Measurements from ENCODE around the gene RNPS1. TPM values are rescaled to one million over a fixed set of nuclear protein-coding genes. Genes with fewer than 3 reads are reported as not detected.

RNPS1 gene
- total and polyA plus RNA-seq, 9 of the 15 experiments (the other 6 are each of a cell fraction or from before 2014, with no cell fraction given): 44.9 to 338 (median 202) TPM

DNA sequence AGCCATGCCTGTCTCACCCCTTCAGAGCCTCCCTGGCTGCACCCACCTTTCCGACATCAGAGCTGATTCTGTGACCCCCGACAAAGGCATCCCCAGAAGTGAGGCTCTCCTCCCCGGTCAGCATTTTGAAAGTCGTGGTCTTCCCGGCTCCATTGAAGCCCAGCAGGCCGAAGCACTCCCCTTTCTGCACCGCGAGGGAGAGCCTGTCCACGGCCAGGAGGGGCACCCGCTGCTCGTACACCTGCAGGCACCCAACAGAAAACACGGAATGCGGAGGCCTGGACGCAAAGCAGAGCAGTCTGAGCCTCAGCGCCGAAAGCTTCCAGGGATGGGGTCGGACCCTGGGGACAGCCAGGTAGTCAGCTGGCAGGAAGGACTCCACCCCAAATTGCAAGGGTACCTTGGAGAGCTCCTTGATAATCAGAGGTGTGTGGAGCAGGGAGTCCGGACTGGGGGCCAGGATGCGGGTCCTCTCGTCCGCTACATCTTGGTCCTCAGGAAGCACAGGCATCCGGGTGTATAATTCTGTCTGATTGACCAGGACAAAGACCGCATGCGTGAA is 13.1 kb upstream of the RNPS1 start (continued):
- TF ChIP-seq RERE (CRISPR knock-in tag; IDR thresholded peaks at IDR 0.05; ENCODE audit: borderline replicate concordance): no peak
- TF ChIP-seq STAT5B (CRISPR knock-in tag; IDR thresholded peaks at IDR 0.05): no peak
- peak; percentile 24; the same call in 1 of the 2 replicates for TF ChIP-seq POLR2G (IDR thresholded peaks at IDR 0.05; ENCODE audit: low read depth, low read length)
- no peak for TF ChIP-seq IRF2 (CRISPR knock-in tag; IDR thresholded peaks at IDR 0.05)
- no peak for TF ChIP-seq MBD2 (IDR thresholded peaks at IDR 0.05; ENCODE audit: borderline replicate concordance, low read depth)
- peak; percentile 47; the same call in 1 of the 2 replicates for TF ChIP-seq REST (IDR thresholded peaks at IDR 0.05; ENCODE audit: borderline replicate concordance)
- TF ChIP-seq REST (CRISPR knock-in tag; IDR thresholded peaks at IDR 0.05; ENCODE audit: low read depth): no peak
- no peak for TF ChIP-seq SIRT6 (IDR thresholded peaks at IDR 0.05; ENCODE audit: low read depth, low read length)
- TF ChIP-seq HLTF (IDR thresholded peaks at IDR 0.05): no peak
- TF ChIP-seq MIER1 (IDR thresholded peaks at IDR 0.05; ENCODE audit: low read depth): no peak
- no peak for TF ChIP-seq HSF4 (CRISPR knock-in tag; IDR thresholded peaks at IDR 0.05; ENCODE audit: borderline replicate concordance)
- 0 out of 2 replicates have a peak, but pooled peaks have one; percentile 17 for TF ChIP-seq TFAP4 (CRISPR knock-in tag; IDR thresholded peaks at IDR 0.05; ENCODE audit: borderline replicate concordance)
- no peak for TF ChIP-seq ZBTB7A (IDR thresholded peaks at IDR 0.05; ENCODE audit: borderline replicate concordance, control insufficient read depth, low read depth, low read length)

Measured in K562 (cell line).